Activated naive CD4-positive, alpha-beta T cell (primary cell): ENCODE data around the gene DDHD1.

Source experiments
- DNase-seq, 4 experiments: peaks; one replicate each; lab custom pipeline; 2025; lab: John Stamatoyannopoulos, UW

DDHD1 gene

DNA sequence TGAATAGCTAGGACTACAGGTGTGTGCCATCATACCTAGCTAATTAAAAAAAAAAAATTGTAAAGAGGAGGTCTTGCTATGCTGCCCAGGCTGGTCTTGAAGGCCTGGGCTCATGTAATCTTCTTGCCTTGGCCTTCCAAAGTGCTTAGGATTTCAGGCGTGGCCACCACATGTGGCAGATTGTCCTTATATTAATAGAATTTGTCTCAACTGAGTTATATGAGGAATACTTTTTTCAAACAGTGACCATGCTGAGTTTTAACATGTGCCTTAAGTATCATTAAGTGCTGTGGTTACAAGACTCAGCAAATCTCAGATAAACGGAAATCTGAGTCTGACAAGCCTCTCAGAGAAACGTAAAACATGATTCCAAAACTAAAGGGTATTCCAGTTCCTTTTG is 119.1 kb downstream of the DDHD1 start:
- DNase-seq = no peak

GRCh38 chr14:53032838-53033390 is 120.2 kb downstream of the DDHD1 start:
- DNase-seq = no peak

DNA sequence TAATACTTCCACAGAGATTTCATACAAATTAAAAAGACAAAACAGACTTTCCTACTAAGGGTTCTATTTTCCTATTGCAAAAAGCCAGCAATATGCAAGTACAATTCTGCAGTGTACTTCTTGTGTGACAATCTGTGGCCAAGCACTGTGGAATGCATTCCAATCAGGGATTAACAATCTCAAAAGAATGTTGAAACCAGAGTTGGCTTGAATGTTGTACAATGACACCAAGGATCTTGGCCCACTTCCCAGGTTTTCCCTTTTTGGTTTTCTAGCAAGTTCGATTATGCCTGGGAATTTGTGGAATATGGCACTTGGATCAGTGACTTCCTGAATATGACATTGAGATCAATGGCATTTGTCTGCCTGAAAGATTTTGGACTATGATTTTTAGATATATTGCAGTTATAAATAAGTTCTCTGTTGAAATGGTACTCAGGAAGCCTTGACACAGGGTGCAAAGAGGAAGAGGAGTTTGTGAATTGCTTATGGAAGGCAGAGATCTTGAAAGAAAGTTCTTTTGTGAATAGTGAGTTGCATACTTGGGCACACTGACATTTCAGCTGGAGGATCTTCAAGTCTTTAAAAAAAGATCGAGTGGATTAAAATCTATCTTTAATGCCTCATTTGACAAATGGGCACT is 120.8 kb downstream of the DDHD1 start:
- DNase-seq = no peak

GRCh38 chr14:53027562-53027961 is 125.6 kb downstream of the DDHD1 start:
- DNase-seq = no peak

DNA sequence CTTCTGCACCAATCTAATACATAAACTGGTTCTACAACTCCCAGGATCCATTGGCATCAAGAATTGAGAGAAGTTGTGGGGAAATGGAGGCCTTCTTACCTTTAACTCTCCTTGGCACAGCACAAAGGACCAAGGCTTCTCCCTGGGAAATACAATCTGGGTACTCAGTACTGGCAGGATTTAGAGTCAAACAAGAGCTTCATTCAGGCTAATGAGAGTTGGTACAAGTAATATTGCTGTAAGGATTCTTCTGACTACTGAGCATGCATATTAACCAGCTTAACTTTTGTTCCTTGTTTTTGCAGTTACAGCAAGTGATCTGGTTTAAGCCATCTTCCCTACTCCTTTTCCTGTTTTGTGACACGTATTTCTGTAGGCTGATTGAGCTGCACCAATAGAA is 126.1 kb downstream of the DDHD1 start:
- DNase-seq = no peak

- no peak for DNase-seq
Observed at GRCh38 chr14:53023325-53023724, 129.8 kb downstream of the DDHD1 start.

GRCh38 chr14:53022593-53022992 is 130.5 kb downstream of the DDHD1 start:
- DNase-seq = no peak

GRCh38 chr14:53020193-53020932 is 132.8 kb downstream of the DDHD1 start:
- no peak for DNase-seq

GRCh38 chr14:53019406-53019805 is 133.7 kb downstream of the DDHD1 start:
- no peak for DNase-seq

DNA sequence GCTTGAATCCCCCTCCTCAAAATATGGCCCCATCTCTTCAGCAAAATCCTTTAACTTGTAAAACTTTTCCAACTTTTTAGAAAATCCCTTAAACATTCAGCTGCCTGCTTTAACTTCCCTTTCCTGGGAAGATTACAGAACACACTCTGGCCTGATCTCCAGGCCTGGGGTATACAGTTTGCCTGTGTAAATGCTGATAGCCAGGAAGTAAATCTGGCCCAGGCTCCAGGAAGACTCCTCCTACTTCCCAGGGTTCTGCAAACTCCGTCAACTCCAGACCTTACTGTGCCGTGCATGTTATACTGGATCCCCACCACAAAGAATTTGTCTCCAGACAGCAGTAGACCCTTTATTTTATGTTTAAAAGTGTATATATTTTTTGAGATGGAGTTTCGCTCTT is 135.3 kb downstream of the DDHD1 start:
- no peak for DNase-seq

GRCh38 chr14:53016919-53017318 is 136.2 kb downstream of the DDHD1 start:
- no peak for DNase-seq

DNA sequence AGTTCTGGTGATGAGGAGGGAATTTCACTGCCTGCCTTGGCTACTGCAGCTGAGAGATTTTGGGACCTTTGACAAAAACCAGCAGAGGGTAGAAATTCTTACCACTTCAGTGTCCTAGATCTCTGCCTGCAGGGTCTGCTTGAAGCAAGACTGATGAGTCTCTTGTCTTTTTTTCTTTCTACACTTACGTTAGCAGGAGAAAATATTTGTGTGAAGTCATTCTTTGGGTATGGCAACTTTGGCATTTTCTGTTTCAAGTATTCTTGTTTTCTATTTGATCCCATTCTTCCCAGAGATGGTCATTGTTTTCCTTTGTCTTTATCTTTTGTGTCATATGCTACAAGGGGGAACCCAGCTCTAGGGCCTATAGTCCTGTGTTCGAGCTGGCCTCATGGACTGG is 136.6 kb downstream of the DDHD1 start:
- DNase-seq = no peak

GRCh38 chr14:53011053-53011462 is 142.1 kb downstream of the DDHD1 start:
- no peak for DNase-seq

DNA sequence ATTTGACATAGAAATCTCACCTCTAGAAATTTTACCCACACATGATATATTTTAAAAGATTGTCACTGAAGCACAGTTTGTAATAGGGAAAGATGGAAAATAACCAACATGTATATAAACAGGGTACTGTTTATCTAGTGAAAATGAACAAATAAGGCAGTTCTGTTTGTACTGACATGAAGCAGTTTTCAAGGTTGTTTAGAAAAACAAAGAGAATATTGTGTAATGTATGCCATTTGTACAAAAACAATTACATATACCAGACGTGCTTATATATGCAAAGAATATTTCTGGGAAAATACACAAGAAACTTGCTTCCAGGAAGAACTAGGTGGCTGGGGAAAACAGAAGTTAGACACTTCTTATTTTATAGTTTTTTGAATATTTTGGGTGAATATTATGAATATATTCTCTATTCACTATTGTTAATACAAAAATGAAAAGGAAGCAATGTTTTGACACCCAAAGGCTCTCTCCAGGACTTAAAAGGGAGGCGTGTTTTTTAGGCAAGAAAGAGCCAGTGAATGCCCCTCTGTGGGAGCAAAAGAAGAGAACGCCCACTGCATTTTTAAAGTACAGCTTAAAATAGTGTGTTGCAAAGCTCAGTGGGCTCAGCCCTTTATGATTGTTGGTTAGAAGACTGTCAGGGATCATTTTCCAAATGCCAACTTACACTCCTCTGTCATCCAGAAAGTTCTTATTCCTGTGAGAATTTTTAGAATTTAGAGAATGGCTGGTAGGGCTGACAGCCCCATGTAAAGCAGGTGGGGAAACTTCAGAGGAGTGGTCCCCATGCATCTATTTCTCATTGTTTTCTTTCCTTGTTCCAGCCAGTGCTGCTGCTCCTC is 142.7 kb downstream of the DDHD1 start:
- DNase-seq = no peak

GRCh38 chr14:53006931-53007562 is 146.1 kb downstream of the DDHD1 start:
- no peak for DNase-seq

DNA sequence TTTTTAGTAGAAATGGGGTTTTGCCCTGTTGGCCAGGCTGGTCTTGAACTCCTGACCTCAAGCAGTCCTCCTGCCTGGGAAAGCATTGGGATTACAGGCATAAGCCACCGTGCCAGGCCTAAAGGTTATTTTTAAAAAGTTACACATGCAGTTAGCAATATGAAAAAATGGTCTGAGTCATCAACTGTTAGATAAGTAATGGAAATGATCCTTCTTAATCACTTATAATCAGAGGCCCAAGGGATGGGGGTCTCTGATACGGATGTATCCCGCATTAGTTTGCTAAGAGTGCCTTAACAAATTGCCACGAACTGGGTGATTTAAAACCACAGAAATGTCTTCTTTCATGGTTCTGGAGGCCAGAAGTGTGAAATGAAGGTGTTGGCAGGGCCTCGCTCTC is 148.1 kb downstream of the DDHD1 start:
- DNase-seq = no peak

DNA sequence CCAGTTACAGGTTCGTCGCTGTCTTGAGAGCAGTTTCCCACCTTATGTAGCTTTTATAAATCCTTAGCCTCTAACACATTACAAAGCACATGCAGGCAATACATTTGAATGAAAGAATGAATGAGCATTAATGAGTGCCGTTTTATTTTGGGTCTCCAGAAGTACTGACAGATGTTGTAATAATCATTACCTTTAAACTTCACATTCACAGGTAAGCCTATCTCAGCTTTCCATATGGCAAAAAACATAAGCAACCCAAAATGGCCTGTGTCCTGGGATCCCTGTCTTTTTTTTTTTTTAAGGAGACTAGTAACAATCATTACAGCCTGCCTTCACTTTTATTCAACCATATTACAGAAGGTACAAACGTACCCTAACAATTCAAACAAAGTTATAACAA is 149.3 kb downstream of the DDHD1 start:
- no peak for DNase-seq

GRCh38 chr14:53002576-53002975 is 150.5 kb downstream of the DDHD1 start:
- no peak for DNase-seq

DNA sequence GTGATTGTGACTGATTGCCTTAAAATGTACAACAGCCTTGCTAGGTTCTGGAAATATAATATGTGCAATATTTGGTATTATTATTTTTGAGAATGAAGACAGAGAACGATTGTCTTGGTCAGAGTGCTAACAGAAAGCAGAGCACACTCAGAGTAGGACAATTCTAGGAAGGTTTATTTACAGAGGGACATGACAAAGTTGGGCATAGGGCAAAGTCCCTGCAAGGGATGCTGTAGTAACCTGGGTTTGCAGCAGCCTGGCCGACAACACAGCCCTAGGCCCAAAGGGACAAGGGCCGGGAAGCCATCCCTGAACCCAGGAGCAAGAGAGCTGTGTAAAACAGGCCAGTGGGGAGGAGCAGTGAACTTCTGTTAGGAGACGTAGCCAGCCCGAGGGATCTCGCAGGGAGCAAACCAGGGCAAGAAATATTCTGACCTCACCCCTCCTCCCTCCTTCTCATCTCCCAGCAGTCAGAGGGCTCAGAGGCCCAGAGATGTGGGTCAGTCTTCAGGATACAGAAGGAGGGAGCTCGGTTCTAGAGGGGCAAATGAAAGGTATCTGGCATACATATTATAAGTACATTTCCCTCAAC is 151.2 kb downstream of the DDHD1 start:
- no peak for DNase-seq

GRCh38 chr14:52998376-52999015 is 154.6 kb downstream of the DDHD1 start:
- DNase-seq = no peak

DNA sequence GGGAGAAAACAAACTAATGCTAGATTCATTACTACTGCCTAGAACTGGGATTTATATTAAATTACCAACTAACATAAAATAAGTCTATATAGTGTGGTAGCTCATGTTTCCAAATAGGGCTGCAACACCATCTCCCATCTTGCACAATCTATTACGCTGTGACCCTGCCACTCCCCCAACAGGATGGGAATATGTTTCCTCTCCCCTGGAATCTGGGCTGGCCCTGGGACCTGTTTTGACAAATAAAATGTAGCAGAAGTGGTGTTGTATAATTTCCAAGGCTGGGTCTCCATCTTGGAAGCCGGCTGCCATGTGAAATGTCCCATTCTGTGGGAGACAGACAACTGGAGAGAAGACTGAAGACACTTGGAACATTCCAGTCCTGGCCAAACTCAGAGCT is 156.6 kb downstream of the DDHD1 start:
- no peak for DNase-seq
